SK-N-SH treated with all-trans-retinoic acid at 6 μM for 48 hours (cell line): ENCODE results near the gene SMAD6.

Experiments used
- ARNTL ChIP-seq: fragments of 450-650 bp; formaldehyde crosslinking; IDR thresholded peaks from 2 replicates; pipeline ENCODE4 v1.5.0; 2020; ENCODE audit warnings: low read depth, mild to moderate bottlenecking, moderate library complexity, borderline replicate concordance
- ESRRG ChIP-seq: fragments of 250-450 bp; sonication (Bioruptor Pico); IDR thresholded peaks from 2 replicates; pipeline ENCODE4 v1.6.1; 2021; ENCODE audit warnings: mild to moderate bottlenecking
- GLIS3 ChIP-seq: fragments of 250-450 bp; sonication (Bioruptor Pico); IDR thresholded peaks from 2 replicates; pipeline ENCODE4 v1.5.0; 2020; ENCODE audit warnings: mild to moderate bottlenecking, moderate library complexity
- ISL1 ChIP-seq: fragments of 250-450 bp; sonication (Bioruptor Pico); IDR thresholded peaks from 2 replicates; pipeline ENCODE4 v2.1.2; 2022; ENCODE audit warnings: mild to moderate bottlenecking, moderate library complexity
- OSR1 ChIP-seq: fragments of 250-450 bp; sonication (Bioruptor Pico); IDR thresholded peaks from 2 replicates; pipeline ENCODE4 v1.8.0; 2022; ENCODE audit warnings: moderate library complexity, mild to moderate bottlenecking, inconsistent platforms
- POU6F1 ChIP-seq: fragments of 250-450 bp; sonication (Bioruptor Pico); IDR thresholded peaks from 2 replicates; pipeline ENCODE4 v1.8.0; 2021; ENCODE audit warnings: low read depth, mild to moderate bottlenecking, moderate library complexity, borderline replicate concordance
- PPARA ChIP-seq: fragments of 250-450 bp; sonication (Bioruptor Pico); IDR thresholded peaks from 2 replicates; pipeline ENCODE4 v1.5.0; 2020; ENCODE audit warnings: mild to moderate bottlenecking, borderline replicate concordance
- SNAI2 ChIP-seq: fragments of 250-450 bp; sonication (Bioruptor Pico); IDR thresholded peaks from 2 replicates; pipeline ENCODE4 v1.5.0; 2020; ENCODE audit warnings: mild to moderate bottlenecking, moderate library complexity
- TOX ChIP-seq: fragments of 250-450 bp; sonication (Bioruptor Pico); IDR thresholded peaks from 2 replicates; pipeline ENCODE4 v1.8.0; 2021; ENCODE audit warnings: mild to moderate bottlenecking, moderate library complexity, borderline replicate concordance
- ZFP3 ChIP-seq: fragments of 250-450 bp; sonication (Bioruptor Pico); IDR thresholded peaks from 2 replicates; pipeline ENCODE4 v1.5.0; 2020; ENCODE audit warnings: mild to moderate bottlenecking, moderate library complexity
- ZFP30 ChIP-seq: fragments of 450-650 bp; formaldehyde crosslinking; IDR thresholded peaks from 2 replicates; pipeline ENCODE4 v1.5.0; 2022; ENCODE audit warnings: mild to moderate bottlenecking, moderate library complexity
- ZNF70 ChIP-seq: fragments of 450-650 bp; formaldehyde crosslinking; IDR thresholded peaks from 2 replicates; pipeline ENCODE4 v1.5.0; 2020; ENCODE audit warnings: mild to moderate bottlenecking, moderate library complexity
- TF ChIP-seq, protein P1 (sequence below): fragments of 250-450 bp; sonication (Bioruptor Pico); IDR thresholded peaks from 2 replicates; pipeline ENCODE4 v1.8.0; 2020; ENCODE audit warnings: mild to moderate bottlenecking, moderate library complexity, borderline replicate concordance
- TF ChIP-seq, protein P2 (sequence below): fragments of 250-450 bp; sonication (Bioruptor Pico); IDR thresholded peaks from 2 replicates; pipeline ENCODE4 v1.5.0; 2020; ENCODE audit warnings: mild to moderate bottlenecking, moderate library complexity

- TF ChIP-seq, protein P1, sequence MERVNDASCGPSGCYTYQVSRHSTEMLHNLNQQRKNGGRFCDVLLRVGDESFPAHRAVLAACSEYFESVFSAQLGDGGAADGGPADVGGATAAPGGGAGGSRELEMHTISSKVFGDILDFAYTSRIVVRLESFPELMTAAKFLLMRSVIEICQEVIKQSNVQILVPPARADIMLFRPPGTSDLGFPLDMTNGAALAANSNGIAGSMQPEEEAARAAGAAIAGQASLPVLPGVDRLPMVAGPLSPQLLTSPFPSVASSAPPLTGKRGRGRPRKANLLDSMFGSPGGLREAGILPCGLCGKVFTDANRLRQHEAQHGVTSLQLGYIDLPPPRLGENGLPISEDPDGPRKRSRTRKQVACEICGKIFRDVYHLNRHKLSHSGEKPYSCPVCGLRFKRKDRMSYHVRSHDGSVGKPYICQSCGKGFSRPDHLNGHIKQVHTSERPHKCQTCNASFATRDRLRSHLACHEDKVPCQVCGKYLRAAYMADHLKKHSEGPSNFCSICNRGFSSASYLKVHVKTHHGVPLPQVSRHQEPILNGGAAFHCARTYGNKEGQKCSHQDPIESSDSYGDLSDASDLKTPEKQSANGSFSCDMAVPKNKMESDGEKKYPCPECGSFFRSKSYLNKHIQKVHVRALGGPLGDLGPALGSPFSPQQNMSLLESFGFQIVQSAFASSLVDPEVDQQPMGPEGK (CRISPR knock-in tag), result no peak
- TF ChIP-seq GLIS3 (CRISPR knock-in tag), result no peak
- TF ChIP-seq TOX (CRISPR knock-in tag), result no peak
- no peak for TF ChIP-seq ISL1
- TF ChIP-seq, protein P2, sequence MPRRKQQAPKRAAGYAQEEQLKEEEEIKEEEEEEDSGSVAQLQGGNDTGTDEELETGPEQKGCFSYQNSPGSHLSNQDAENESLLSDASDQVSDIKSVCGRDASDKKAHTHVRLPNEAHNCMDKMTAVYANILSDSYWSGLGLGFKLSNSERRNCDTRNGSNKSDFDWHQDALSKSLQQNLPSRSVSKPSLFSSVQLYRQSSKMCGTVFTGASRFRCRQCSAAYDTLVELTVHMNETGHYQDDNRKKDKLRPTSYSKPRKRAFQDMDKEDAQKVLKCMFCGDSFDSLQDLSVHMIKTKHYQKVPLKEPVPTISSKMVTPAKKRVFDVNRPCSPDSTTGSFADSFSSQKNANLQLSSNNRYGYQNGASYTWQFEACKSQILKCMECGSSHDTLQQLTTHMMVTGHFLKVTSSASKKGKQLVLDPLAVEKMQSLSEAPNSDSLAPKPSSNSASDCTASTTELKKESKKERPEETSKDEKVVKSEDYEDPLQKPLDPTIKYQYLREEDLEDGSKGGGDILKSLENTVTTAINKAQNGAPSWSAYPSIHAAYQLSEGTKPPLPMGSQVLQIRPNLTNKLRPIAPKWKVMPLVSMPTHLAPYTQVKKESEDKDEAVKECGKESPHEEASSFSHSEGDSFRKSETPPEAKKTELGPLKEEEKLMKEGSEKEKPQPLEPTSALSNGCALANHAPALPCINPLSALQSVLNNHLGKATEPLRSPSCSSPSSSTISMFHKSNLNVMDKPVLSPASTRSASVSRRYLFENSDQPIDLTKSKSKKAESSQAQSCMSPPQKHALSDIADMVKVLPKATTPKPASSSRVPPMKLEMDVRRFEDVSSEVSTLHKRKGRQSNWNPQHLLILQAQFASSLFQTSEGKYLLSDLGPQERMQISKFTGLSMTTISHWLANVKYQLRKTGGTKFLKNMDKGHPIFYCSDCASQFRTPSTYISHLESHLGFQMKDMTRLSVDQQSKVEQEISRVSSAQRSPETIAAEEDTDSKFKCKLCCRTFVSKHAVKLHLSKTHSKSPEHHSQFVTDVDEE (CRISPR knock-in tag), result no peak
- TF ChIP-seq PPARA, result no peak
- TF ChIP-seq ARNTL (CRISPR knock-in tag), result no peak
- TF ChIP-seq SNAI2 (CRISPR knock-in tag), result no peak
- TF ChIP-seq ZFP3 (CRISPR knock-in tag), result no peak
- no peak for TF ChIP-seq OSR1 (CRISPR knock-in tag)
- TF ChIP-seq ESRRG (CRISPR knock-in tag), result no peak
- no peak for TF ChIP-seq ZNF70
- no peak for TF ChIP-seq POU6F1 (CRISPR knock-in tag)
- TF ChIP-seq ZFP30 (CRISPR knock-in tag), result no peak
Measured at GRCh38 chr15:66742286-66742685, 40.2 kb downstream of the SMAD6 start.
